ENCODE results near the gene CBX2.

The CBX2 gene

DNA sequence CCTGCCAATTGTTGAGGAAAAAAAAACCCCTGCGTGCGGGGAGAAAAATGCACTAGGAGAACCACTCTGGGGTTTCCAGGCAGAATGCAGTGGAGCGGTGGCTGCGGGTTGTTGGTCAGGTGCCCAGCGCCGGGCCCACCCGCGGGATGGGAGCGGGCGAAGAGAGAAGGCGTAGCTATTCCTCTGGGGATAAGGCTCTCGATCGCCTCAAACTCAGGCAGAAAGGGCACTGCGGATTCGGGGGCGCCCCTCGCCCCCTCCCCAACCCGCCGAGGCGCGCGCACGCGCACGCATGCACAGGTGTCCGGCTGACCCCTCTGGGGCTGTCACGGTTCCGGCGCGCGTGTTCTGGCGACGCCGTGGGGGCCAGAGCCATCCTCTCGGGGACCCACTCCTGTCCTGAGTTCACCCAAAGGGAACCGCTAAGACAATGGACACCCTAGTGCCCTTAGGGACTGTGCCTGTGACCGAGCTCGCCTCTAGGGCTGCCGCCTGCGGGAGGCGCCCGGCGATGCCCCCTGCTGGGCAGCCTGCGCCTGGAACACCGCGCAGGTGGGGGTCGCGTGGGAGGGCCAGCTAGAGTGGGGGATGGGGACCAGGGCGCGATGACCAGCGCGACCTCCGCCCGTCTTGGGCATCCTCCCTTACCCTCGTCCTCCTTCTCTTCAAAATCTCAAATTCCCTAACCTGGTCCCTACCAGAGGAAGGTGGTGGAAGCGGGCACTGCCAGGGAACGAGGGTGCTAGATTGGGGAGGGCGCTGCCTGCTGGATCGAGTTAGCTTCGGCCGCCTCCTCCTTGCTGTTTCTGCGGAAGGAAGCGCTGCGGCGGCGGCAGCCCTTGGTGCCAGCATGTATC lies 33.3 kb downstream of the CBX2 start:
- DNase-seq (ENCODE audit: low read depth in 2 of 3, low spot score in 2 of 3), result no peak

DNA sequence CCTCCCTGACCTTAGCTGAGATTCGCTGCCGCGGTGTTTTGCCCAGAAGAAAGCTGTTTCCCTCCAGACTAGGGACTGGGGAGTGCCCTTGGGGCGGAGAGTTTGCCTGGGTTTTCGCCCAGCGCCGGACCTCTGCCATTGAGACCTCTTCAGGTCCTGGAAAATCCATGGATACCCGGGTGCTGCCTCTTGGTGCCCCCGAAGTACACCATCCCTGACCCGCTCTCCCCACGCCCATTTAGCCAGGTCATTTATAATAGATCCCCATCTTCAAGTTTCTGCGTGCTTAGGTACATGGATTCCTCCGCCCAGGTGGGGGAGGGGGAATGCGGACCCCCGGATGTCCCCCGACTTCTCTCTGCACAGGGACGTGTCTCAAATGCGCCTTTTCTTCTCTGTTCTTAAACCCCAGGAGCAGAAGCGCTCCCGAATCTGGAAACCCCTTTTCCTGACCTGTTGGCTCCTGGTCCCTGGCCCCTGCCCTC lies 34.0 kb downstream of the CBX2 start:
- no peak for DNase-seq (ENCODE audit: low read depth in 2 of 3, low spot score in 2 of 3)

DNA sequence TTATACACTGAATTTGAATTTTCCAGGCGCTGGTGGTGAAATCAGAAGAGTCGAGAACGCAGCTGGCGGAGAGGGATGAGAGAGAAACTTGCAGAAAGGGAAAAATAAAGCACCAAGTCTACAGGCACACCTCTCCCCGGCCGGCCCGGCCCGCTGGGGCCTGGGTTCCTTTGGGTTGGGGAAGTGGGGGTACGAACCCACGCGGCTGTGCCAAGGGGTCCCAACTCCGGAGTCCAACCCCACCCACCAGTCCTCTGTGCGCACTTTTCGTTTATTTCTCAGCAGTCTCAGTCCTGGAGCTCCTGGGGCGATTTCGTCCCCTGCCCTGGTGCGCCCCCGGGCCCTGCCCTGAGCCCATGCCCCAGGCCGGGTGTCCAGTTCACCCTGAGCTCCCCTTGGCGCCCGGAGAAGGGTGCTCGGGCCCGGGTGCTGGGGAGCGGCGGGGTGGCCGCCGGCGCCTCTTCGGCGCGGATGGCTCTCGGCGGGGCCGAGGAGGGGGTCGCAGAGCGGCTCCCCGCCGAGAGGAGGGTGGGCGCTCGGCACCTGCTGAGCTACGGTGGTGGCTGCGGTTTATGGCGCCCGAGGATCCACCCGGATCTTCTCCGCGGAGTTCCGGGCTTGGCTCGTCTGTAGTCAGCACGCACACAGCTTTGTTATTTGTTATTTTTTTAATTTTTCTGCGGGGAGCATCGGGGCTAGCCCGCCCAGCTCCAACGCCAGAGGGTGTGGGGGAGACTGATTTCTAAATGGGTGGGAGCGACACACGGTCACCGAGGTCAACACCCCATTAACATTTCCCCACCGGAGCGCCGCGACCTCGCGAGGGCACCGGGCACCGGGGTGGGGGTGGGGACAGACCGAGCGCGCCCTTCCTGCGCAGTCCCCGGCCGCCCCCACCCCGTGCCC lies 34.7 kb downstream of the CBX2 start:
- DNase-seq (ENCODE audit: low read depth in 2 of 3, low spot score in 2 of 3), result no peak

DNA sequence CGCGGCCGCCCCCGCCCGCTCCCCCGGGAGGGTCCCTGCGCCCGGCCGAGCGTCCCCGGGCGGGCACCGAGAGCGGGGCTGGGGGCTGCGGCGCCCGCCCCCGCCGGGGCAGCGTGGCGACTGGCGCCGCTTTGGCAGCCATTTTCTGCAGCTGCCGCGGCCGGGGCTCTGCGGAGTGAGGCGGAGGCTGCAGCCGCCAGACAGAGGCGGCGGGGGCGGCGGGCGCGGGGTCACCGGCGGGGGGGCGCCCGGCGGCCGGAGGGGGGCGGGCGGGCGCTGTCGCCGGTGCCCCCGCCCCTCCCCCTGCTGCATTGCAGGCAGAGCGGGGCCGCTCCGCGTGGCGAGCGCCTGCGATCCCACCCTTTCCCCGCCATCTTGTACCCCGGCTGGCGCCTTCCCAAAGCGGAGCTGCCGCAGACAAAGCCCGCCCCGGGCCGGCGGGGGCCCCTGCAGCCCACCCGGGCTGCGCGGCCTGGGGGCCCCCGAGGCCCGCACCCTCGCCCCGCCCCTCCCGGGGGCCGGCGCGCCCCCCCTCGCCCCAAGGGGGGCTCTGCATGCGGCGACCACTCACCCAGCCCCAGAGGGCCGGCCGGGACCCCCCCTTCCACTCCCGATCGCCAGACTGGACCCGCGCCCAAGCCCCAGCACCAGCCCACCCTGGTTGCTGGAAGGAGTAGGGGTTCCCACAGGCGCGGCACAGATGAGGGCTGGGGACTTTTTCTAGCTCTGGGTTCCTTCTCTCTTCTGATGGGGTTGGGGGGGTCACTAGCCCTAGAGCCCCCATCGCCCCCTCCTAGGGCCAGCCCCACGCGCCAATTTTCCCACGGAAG lies 35.6 kb downstream of the CBX2 start:
- no peak for DNase-seq (ENCODE audit: low read depth in 2 of 3, low spot score in 2 of 3)

DNA sequence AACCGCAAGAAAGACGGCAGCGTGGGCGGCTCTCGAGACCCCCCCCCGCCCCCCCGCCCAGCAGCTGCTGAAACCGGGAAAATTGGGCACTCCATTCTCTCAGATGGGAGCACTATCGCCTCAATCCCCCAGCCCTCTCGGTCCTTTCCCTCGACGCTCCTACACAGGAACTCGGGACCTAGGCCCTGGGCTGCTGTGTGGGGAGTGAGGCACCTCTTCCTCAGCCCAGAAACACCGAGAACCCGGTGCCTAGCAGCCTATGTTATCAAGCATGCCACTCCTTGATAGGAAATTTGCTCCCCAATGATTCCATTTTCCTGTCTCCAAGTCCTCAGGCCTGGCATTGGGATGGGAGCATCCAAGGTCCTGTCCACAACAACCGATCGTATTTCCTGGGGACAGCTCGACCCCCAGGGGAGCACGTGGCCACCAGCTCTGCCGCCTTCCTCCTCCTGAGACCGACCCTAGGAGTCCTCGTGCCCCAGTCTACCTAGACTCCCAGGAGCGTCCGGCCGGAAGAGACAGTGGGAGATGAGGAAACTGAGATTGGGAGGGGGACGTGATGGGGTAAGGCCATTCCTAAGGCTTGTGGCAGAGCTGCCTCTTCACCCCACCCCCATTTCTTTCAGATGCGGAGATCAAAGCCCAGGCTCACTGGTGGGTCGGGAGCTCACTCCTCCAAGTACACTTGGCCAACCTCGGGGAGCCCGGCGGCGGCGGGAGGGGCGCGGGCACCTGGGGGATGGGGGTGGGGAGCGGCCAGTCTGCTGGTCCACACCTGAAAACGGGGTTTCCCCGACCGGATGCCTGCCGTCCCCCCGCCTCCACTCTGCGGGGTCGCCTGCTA lies 36.4 kb downstream of the CBX2 start:
- no peak for DNase-seq (ENCODE audit: low read depth in 2 of 3, low spot score in 2 of 3)

DNA sequence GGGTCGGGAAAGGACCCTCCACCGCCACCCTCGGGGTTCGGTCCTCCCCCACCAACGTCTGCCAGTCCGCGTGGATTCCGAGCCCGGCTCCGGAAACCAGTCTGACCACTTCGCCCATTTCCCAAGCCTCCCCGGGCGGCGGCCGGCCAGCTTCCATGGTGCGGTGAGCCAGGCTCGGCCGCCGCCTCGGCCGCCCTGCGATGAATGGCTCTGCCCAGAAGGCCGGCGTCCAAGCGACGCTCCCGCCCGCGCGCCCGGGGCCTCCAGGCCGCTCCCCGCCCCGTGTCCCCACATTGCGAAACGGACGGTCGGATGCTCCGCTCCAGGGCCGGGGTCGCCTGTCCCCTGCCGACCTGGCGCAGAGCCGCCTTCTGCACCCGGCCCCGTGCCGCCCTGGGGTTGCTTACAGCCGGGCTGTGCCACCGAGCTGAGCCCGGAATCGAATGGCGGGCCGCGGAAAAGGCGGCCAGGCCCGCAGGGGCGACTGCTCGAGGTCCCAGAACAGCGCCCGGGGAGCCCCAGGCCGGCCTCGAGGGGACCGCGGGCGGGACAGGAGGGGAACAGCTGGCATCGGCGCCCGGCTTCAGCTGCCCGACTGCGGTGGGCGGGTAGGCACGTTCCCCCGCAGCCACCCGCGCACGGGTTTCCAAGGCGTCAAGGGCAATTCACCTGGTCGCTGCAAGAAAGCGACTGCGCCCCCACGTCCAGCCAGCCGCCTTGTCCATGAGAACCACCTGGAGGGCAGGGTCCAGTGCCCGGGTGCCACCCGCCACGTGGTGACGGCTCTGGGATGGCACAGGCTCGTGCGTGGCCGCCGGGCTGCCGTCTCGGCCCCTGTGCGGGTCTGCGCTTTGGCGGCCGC lies 37.3 kb downstream of the CBX2 start:
- no peak for DNase-seq (ENCODE audit: low read depth in 2 of 3, low spot score in 2 of 3)

DNA sequence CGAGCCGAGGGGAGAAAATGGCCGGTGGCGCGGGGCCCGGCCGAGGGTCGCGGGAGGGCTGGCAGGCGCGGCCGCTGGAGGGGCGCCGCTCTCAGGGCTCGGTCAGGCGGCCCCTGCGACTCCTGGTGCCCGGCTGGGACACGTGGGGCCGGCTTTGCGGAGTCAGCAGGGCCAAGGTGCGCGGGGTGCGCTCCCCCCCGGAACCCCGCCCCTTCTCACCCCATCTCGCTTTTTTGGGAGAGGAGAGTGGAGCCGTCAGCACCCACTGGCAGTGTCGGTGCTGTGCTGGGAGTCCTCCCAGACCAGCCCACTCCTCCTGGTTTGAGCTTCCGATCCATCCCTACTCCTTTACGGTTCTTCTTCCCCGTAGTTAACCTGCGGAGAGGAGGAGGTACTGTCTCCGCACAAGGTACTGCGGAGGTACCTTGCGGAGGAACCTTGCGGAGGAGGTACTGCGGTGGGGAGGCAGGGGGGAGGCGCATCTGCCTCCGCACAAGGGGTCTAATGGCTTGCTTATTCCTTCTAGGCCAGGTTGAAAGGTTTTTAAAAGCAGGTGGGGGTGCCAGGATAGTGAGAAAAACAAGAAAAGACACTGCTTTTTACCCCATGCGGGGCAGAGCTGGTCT lies 38.0 kb downstream of the CBX2 start:
- DNase-seq (ENCODE audit: low read depth in 2 of 3, low spot score in 2 of 3), result no peak

DNA sequence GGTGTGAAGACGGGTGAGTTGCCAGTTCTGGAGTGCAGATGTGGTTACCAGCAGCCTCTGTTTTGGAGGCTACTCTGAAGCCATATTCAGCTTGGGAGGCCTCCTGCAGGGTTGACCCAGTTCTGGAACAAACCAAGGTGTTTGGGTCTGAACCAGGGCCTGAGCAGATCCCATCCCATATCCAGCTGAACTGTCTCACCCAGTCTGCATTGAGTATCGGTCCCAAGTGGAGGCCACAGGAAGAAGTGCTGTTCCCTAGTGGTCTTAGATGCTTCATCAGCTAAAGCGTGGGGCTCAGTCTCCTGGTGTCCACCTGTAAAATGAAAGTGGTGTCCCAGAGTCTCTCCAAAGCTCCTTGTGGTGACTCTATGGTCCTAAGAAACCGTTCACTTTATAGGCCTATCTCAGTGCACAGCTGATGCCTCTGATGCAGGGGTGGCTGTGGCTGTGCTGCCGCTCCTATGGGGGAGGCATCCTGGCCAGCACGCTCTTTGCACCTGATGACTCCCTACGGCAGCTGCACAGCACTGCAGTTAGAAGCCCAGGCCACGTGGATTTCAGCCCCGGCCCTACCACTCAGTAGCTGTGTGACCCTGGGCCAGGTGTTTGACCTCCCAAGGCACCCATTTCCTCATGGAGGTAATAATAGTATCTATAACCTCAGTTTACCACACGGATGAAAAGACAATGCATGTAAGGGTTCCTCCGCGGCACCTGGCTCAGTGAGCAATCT lies 40.2 kb downstream of the CBX2 start:
- no peak for DNase-seq (ENCODE audit: low read depth in 2 of 3, low spot score in 2 of 3)

DNA sequence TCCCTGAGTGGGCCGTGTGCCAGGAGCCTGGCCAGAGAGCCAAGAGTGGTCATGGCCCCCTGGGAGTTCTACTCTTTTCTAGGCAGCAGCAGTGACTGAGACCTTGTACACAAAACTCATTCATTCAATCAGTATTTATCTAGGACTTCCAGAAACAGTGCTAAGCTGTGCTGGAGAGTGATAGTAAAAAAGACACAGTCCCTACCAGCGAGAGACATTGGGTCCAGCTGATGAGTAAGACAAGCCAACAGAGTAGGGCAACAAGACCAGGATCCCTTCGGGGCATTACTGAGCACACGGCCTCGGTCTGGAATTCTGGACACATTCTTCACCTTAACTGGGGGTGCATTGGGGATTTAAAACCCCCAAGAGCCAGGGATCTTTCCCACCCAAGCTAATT lies 41.1 kb downstream of the CBX2 start:
- no peak for DNase-seq (ENCODE audit: low read depth in 2 of 3, low spot score in 2 of 3)

DNA sequence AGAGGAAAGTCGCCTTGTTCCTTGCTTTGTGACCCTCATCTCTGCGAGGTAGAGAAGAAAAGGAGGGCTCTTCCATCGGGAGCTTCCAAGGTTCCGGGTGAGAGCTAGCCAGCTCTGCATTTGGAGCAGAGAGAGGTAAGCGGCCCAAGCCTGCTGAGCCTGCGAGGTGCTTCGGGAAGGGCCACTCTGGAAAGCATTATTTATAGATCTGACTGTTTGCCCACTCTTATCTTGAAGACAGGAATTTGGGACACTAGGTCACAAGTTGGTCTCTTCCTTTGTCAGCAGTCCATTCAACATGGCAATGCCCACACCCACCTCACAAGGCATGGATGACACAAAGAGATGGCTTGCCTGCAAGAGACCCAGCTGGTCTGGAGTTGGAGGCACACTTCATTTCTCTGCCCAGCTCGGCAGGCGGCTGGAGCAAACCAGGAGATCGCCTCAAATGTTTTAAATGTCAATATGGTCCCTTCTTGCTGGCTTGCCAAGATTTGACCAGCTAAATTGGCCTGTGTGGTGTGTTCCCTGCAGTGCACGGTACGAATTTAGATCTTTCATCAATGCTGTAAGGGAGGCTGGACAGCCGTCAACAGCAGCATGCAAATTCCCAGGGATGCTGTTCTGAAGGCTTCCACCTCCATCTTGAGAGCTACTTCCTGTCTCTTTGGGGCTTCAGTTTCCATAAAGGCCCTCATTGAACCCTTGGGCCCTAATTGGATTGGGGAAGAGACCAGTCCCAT lies 41.8 kb downstream of the CBX2 start:
- no peak for DNase-seq (ENCODE audit: low read depth in 2 of 3, low spot score in 2 of 3)

DNA sequence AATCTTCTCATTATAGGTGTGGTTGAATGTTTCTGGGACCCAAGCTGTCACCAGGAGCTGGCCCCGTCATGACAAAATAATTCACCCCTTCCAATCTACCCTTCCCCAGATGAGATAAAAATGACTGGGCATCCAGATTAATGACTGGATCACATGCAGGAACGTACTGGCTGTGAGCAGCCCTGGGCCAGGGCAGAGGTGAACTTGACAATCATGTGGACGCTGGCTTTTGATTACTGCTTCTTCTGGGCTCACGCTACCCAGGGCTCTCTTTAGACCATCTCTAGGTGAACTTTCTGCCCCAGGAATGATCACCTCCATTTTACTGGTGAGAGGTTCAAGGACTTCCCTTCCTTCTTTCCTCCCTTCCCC lies 43.0 kb downstream of the CBX2 start:
- DNase-seq (ENCODE audit: low read depth in 2 of 3, low spot score in 2 of 3), result no peak

DNA sequence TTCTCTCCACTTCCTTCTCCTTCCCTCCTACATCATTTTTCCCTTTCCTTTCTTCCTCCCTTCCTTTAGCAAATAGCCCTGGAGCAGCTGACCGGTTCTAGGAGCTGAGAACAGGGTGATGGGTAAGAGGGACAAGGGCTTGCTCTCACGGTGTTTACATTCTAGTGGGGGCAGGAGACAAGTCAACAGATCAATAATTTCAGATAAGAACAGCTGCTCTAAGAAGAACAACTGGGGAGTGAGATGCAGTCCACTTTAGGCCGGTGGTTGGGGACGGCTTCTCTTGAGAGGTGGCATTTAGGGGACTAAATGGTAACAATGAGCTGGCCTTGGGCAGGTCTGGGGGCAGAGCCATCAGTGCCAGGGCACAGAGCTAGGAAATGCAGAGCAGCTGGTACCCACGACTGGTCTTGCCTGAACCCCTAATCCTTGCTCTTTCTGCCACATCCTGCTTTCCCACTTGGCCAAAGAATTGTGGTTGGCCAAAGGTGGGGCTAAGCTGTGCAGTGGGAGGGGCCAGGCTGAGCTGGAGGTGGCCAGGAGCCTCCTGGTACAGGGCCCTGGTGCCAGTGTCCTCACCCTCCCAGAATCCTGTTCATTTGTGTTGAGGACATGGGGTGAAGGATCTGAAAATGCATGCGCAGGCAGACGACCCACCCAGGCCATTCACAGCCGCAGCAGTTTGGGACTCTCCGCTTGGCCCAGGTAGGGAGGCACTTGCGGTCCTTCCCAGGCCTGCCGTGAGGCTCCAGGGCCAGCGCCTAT lies 43.6 kb downstream of the CBX2 start:
- DNase-seq (ENCODE audit: low read depth in 2 of 3, low spot score in 2 of 3), result no peak

DNA sequence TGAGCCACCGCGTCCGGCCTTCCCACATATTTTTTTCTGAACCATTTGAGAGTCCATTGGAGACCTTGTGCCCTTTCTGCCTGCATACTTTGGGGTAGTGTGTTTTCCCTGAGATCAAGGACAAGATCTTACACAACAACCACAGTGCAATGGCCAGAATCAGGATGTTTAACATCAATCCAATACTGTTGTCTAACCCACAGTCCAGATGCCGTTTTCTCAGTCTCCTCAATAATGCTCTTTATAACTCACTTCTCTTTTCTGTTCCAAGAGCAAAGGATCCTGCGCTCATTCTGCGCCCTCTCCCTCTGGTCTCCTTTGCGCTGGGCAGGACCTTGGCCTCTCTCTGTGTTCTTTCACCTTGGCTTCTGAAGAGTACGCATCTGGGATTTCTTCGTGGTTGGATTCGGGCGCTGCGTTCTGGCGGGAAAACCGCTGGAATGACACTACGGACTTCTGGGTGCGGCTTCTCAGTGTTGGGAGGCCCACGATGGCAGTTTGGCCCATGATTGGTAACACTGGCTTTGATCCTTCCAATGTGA lies 44.7 kb downstream of the CBX2 start:
- DNase-seq (ENCODE audit: low read depth in 2 of 3, low spot score in 2 of 3), result no peak

DNA sequence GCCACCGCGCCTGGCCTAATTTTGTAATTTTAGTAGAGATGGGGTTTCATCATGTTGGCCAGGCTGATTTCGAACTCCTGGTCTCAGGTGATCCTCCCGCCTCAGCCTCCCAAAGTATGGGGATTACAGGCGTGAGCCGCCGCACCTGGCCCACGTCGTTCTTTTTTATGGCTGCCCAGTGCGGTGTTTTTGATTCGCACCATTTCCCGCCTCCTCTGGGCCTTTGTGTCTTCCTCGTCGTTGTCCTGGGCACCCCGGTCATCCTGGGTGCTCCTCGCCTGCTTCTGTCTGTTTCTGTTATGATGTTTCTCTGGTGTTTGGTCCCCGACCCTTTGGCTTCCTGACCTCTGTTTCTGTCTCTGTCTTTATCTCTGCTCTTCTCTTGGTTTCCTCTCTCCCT lies 46.3 kb downstream of the CBX2 start:
- no peak for DNase-seq (ENCODE audit: low read depth in 2 of 3, low spot score in 2 of 3)

DNA sequence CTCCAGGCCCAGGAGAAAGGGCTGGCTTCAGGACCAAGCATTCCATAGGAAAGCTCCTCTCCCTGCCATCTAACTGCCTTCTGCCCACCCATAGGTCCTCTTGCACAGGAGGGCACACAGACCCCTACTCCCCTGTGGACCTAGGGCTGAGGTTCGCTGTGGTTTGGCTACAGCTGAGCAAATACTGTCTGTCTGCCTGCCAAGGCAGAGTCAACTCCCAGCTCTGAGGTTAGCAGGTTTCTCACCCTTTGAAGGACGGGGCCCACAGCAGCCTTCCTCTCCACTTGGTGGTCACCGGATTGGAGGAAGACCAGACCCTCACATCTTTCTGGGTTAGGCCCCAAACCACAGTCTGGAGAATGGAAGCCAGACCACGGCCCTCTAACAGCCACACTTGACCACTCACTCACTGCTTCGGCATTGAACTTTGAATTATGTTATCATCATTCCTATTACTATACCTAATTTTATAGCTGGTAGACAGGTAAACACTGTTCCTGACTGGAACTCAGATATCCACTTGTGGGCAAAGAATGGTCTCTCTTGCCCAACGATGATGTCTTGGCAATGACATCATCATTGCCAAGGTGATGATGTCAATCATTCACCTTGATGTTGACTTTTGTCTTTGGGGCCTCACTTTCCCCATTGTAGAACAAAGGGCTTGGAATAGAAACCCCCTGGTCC lies 47.1 kb downstream of the CBX2 start:
- no peak for DNase-seq (ENCODE audit: low read depth in 2 of 3, low spot score in 2 of 3)

DNA sequence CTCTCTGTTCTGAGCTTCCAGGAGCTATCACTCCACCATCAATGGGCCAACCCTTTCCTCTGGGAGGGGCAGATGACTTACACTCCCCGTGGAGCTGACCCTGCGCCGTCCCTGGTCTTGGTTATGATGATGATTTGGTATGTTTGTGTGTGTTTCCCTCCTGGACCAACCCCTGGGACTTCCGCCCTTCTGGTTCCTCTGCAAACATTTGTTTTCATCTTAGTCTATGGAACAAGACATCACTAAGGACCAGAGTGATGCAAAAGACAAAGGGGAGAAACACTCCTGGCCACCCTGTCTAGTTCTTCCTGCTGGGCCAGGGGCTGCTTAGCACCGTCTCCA lies 47.6 kb downstream of the CBX2 start:
- no peak for DNase-seq (ENCODE audit: low read depth in 2 of 3, low spot score in 2 of 3)

Data from activated CD8-positive, alpha-beta memory T cell treated with anti-CD3 and anti-CD28 coated beads for 48 hours (primary cell).